CD4-positive, alpha-beta T cell treated with Interferon gamma for 1 hour (primary cell): ENCODE data around the gene ADGRL1.
"Not testable (repeated sequence)": the region's sequence is repeated elsewhere in the genome, so short reads cannot be mapped to it uniquely, and the experiment has no call there.

Experiments used
- DNase-seq: peaks from one replicate; pipeline ENCODE4 v3.0.0-alpha.2; 2020

ADGRL1 gene

GRCh38 chr19:14217886-14218285 is 11.9 kb upstream of the ADGRL1 start:
- not testable (repeated sequence) for DNase-seq

GRCh38 chr19:14214580-14214979 is 8.6 kb upstream of the ADGRL1 start:
- DNase-seq: no peak

GRCh38 chr19:14210182-14210581 is 4.2 kb upstream of the ADGRL1 start:
- DNase-seq: not testable (repeated sequence)

- DNase-seq: not testable (repeated sequence)
Observed at GRCh38 chr19:14209401-14209800, 3.4 kb upstream of the ADGRL1 start.

GRCh38 chr19:14208496-14208895 is 2.5 kb upstream of the ADGRL1 start:
- DNase-seq: not testable (repeated sequence)

GRCh38 chr19:14207796-14208195 is 1.8 kb upstream of the ADGRL1 start:
- not testable (repeated sequence) for DNase-seq

GRCh38 chr19:14206737-14207726 is 1.1 kb upstream of the ADGRL1 start:
- peak; percentile 76 for DNase-seq

GRCh38 chr19:14206308-14206707 is 339 bp upstream of the ADGRL1 start:
- DNase-seq: peak; percentile 18

- not testable (repeated sequence) for DNase-seq
Observed at GRCh38 chr19:14204676-14205451, 1.1 kb downstream of the ADGRL1 start.

- not testable (repeated sequence) for DNase-seq
Observed at GRCh38 chr19:14204219-14204618, 1.8 kb downstream of the ADGRL1 start.

GRCh38 chr19:14203788-14204187 is 2.2 kb downstream of the ADGRL1 start:
- not testable (repeated sequence) for DNase-seq

GRCh38 chr19:14203177-14203576 is 2.8 kb downstream of the ADGRL1 start:
- DNase-seq: no peak

GRCh38 chr19:14201481-14201880 is 4.5 kb downstream of the ADGRL1 start:
- DNase-seq: not testable (repeated sequence)

GRCh38 chr19:14200147-14200841 is 5.7 kb downstream of the ADGRL1 start:
- DNase-seq: peak; percentile 50

- no peak for DNase-seq
Observed at GRCh38 chr19:14198384-14199376, 7.3 kb downstream of the ADGRL1 start.

- DNase-seq: no peak
Observed at GRCh38 chr19:14197882-14198281, 8.1 kb downstream of the ADGRL1 start.

- DNase-seq: not testable (repeated sequence)
Observed at GRCh38 chr19:14197288-14197687, 8.7 kb downstream of the ADGRL1 start.

- DNase-seq: peak; percentile 70
Observed at GRCh38 chr19:14196105-14196504, 9.9 kb downstream of the ADGRL1 start.

- not testable (repeated sequence) for DNase-seq
Observed at GRCh38 chr19:14195216-14195615, 10.8 kb downstream of the ADGRL1 start.

GRCh38 chr19:14189415-14189814 is 16.6 kb downstream of the ADGRL1 start:
- no peak for DNase-seq

- not testable (repeated sequence) for DNase-seq
Observed at GRCh38 chr19:14188086-14188485, 17.9 kb downstream of the ADGRL1 start.

GRCh38 chr19:14187561-14187960 is 18.4 kb downstream of the ADGRL1 start:
- no peak for DNase-seq
